Amniotic stem cell (primary cell): ENCODE measurements around the gene SUFU.
"Not testable (repeated sequence)": the region's sequence is repeated elsewhere in the genome, so short reads cannot be mapped to it uniquely, and the experiment has no call there.

ENCODE experiments used
- DNase-seq: peaks from one replicate; lab custom pipeline; 2025; lab: John Stamatoyannopoulos, UW

SUFU gene

DNA sequence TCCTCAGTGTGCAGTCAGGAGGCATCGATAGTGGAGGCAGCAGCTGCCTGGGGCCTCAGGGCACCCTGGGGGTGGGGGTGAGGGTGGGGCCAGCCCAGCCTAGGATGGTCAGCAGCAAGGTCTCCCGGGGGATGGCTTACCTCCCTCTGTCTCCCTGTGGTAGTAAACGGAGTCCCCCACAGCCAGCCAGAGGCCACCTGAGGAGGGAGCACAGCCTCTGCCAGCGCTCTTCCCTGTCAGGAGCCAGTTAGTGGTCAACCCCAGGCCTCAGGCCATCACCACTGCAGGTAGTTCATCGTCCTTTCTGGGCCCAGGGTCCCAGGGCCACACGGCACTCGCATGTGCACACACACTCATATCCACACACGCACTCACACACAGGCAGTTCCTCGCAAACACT lies 23.4 kb upstream of the SUFU start:
- DNase-seq = no peak

DNA sequence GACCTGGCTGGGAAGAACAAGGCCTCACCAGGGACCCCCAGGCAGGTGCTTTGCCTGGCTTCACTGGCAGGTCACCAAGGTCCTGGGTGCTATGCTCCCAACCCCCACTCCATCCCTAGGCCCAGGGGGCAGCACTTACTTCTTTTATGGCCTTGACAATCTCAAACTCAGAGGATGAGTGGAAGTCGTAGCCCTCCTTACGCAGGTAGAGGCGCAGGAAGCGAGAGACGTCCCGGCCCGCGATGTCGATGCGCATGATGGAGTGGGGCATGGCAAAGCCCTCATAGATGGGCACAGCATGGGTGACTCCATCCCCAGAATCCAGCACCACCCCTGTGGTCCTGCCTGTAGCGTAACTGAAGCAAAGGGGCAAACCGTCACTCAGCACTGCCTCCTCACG lies 19.8 kb upstream of the SUFU start:
- no peak for DNase-seq

DNA sequence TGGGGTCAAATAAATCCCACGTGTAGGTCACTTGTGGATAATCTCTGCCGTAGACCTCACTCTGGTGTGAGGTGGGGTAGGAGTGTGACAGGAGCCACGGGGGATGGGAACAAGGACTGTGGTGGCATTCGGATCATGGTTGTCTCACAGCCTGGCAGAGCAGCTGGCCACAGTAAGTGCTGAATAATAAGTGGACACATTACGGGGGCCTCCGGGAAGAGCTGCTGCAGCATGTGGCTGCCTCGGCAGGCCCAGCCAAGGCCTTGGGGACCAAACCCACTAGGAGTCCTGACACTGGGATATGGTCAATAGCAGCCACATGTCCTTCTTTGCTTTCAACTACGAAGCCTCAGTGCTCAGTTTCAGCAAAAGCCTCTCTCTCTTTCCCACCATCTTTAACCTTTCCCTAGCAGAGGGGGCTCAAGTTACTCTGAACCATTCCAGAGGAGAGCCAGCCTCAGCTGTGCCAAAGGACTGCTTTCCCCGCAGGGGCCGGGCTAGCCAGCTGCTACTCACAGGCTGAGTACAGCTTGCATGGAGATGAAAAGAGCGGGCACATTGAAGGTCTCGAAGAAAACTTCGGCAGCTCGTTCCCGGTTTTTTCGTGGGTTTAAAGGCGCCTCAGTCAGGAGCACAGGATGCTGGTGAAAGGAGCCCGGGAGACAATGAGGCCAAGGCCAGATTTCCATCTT lies 18.5 kb upstream of the SUFU start:
- DNase-seq = no peak

- DNase-seq = no peak
Observed at GRCh38 chr10:102491136-102491535, 12.6 kb upstream of the SUFU start.

DNA sequence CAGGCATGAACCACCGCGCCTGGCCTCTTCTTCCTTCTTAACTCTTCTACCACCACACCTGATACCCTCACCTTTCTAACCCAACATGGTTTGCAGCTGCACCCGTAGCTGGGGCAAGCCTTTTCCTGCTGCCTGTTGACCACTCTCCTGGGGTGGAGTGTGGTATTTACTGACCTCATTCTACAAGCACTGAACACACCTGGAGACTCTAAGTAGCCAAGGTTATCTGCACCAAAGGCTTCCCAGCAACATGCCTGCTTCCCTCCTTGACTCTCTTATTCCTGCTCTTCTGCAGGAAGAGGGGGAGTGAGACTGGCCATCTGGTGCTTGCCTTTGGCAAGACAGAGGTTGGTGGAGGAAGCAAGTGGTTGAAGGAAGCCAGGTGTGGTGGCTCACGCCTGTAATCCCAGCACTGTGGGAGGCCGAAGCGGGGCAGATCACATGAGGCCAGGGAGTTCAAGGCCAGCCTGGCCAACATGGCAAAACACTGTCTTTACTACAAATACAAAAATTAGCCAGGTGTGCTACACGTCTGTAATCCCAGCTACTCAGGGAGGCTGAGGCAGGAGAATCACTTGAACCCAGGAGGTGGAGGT lies 11.3 kb upstream of the SUFU start:
- no peak for DNase-seq

GRCh38 chr10:102492983-102493382 lies 10.8 kb upstream of the SUFU start:
- DNase-seq = no peak

DNA sequence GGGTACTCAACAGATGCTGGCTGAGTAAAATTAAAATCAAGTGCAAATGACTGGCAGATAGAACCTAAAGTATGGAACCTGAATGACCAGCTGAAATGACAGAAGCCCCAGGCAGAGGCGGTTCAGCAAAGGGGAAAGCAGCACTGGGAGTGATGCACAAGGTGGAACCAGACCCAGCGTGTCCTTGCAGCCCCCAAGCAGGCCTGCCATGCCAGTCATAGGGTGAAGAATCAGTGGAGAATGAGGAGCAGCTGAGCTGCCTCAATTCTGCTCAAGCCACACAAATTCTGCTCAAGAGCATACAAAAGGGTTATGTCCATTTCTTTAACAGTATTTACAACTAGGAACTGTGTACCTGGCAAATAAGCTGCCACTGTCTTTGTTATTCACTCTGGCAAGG lies 10.0 kb upstream of the SUFU start:
- DNase-seq = no peak

GRCh38 chr10:102497545-102497944 lies 6.2 kb upstream of the SUFU start:
- DNase-seq = no peak

DNA sequence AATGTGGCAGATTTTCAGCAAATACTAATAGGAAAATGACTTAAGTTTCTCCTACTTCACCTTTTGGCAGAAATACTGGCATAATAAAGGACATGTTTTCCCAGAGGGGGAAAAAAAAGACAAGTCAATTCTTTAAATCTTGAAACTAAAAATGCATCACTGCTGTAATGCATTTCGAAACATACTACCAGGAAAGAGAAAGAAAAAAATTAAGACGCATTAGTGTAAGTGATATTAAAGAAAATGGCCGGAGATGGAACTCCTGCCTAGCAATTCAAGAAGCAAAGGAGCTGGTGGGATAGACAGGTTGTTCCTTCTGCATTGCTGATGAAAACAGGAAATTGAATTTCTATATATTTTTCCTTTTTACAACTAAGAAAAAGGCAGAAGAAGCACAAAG lies 4.4 kb upstream of the SUFU start:
- DNase-seq = no peak

DNA sequence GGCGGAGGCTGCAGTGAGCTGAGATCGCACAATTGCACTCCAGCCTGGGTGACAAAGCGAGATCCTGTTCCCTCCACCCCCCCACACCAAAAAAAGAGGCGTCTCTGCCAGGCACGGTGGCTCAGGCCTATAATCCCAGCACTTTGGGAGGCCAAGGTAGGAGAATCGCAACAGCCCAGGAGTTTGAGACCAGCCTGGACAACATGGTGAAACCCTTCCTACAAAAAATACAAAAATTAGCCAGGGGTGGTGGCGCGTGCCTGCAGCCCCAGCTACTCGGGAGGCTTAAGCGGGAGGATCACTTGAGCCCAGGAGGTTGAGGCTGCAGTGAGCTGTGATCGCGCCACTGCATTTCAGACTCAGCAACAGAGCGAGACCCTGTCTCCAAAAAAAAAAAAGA lies 3.1 kb upstream of the SUFU start:
- not testable (repeated sequence) for DNase-seq

GRCh38 chr10:102501201-102502028 lies 2.4 kb upstream of the SUFU start:
- no peak for DNase-seq

DNA sequence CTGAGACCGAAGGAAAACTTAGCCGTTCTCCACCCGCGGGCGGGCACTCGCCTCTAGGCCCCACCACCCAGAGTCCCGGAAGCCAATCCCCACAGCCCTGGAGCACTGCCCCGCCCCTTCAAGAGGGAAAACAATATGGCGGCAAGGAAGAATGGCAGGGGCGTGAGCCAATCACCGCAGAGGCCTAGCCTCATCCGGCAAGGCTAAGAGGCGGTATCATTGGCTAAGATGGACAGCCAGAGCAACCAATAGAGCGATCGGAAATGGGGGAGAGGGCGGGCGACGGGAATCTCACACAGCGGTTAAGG lies 1.8 kb upstream of the SUFU start:
- peak; percentile 98 for DNase-seq

- DNase-seq = peak; percentile 98
Observed at GRCh38 chr10:102502337-102503151, 1.2 kb upstream of the SUFU start, which contains the start of gene ACTR1A. Gene ACTR1A, minus strand, starts transcription at chr10:102502712. Its CDS starts 65 bp downstream, at chr10:102502647.

DNA sequence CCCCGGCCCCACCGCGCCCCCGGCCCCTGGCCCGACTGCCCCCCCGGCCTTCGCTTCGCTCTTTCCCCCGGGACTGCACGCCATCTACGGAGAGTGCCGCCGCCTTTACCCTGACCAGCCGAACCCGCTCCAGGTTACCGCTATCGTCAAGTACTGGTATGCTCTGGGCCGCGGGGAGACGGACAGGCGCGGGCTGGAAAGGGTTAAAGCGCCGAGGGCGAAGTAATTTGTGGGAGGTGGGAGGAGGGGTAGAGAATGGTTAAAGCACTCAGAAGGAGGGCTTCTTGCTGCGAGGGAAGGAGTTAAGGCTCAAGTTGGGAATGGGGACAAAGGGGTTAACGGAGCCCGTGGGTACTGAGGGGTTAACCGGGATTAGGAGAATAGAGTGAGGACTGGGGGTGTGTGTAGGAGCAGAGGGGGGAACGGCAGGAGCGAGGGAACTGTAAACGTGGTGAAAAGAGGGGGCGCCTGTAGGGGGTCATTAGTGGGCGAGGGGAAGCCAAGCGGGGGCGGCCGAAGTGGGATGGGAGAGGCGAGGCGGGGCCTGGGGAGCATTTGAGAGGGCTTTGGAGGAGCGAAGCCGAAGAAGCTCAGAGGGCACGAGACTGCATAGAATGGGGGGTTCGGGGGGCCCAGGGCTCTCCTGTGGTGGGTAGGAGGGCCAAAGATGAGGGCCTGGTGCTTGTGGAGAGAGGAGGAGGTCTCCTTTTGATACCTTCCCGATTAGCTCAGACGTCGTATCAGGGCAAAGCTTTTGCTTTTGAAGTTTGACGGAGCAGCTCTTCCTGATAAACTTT lies 605 bp downstream of the SUFU start:
- DNase-seq = peak; percentile 38

- DNase-seq = no peak
Observed at GRCh38 chr10:102504976-102505300, 1.2 kb downstream of the SUFU start.

DNA sequence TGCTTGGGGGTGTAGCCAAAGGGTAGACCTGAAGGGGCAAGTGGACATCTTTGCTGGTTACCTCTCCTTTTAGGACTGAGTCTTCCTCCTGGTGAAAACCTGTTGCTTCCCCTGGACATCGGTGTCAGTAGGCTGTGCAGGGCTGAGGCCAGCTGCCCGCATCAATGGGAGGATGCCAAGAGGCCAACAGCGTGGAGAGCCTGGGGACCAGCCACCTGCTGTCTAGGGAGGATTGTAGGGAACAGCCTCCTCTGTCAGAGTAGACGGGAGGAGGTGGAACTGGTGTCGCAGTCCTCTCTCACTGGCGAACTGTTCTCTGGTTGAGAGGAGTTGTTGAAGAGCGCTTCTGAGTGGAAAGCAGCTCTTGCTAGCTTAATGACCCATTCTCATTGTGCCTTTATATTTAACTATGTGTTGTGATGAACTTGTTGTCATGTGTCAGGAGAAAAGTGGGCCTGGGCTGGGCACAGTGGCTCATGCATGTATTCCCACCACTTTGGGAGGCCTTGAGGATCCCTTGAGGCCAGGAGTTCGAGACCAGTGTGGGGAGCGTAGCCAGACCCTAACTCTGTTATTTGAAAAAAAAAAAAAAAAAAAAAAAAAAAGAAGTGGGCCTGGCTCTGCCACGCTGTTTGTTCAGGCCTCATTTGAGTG lies 1.8 kb downstream of the SUFU start:
- DNase-seq = no peak

DNA sequence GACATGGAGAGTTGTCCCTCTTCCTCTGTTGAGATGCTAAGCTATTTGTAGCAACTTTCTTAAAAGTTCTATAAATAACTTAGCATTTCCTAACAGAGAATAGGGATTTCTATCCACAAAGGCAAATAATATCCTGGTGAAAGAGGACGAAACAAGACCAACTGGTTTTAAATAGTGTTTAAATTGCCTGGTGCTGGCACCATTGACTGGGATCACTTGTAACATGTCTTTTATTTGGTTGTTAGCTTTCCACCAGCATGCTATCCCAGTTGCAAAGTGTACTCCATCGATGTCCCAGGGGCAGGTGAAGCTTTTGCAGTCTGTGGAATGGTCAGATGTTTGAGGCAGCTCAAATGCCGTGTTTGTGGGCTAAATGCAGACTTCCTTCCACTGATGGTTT lies 3.7 kb downstream of the SUFU start:
- no peak for DNase-seq

DNA sequence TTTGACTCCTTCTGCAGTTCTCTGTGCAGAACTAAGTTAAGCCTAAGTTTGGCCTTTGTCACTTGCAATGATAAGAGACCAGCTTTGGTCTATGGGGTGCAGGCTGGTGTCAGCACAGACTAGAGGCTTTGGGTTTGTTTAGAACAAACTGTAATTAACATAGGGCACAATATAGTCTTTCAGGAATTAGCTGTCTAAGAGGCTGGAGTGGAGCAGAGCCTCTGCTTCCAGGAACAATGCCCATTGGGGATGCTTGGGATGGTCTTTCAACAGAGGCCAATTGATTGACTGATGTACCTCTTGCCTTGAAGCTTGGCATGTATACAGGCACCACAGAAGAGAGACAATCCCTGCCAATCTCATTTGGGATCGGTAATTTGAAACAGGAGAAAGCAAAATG lies 4.7 kb downstream of the SUFU start:
- DNase-seq = no peak

DNA sequence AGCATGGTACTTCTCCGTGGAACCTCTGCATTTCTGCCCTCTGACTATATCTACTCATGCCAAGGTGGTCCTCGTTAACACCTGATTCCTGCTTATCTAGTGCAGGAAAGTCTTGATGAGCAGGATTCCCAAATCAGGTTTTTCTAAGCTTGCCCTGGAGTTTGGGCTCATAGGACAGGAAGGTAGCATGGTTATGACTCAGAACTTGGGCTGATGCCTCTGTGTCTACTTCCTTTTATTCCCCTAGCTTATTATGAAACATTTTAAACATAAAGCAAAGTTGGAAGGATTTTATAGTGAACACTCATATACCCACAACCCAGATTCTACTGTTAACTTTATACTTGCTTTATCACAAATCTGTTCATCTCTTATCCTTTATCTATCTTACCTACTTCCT lies 5.6 kb downstream of the SUFU start:
- no peak for DNase-seq

- DNase-seq = no peak
Observed at GRCh38 chr10:102511583-102512274, 8.0 kb downstream of the SUFU start.
